Activated naive CD8-positive, alpha-beta T cell treated with anti-CD3 and anti-CD28 coated beads for 36 hours (primary cell): ENCODE measurements around the gene RNF213. TPM values are rescaled to one million over a fixed set of nuclear protein-coding genes. Genes with fewer than 3 reads are reported as not detected.

Source experiments
- DNase-seq: peaks from one replicate; pipeline ENCODE4 v3.0.0; 2021
- H3K27ac Mint-ChIP-seq: one replicate; pipeline ENCODE4 v1.8.0; 2022; ENCODE audit warnings: mild to moderate bottlenecking, moderate library complexity, mixed read lengths
- H3K27me3 Mint-ChIP-seq: one replicate; pipeline ENCODE4 v1.8.0; 2022; ENCODE audit warnings: mild to moderate bottlenecking, mixed read lengths
- H3K36me3 Mint-ChIP-seq: one replicate; pipeline ENCODE4 v1.8.0; 2021; ENCODE audit warnings: mild to moderate bottlenecking, mixed read lengths
- H3K4me1 Mint-ChIP-seq: one replicate; pipeline ENCODE4 v1.8.0; 2021; ENCODE audit warnings: mixed read lengths
- H3K4me3 Mint-ChIP-seq: one replicate; pipeline ENCODE4 v1.8.0; 2022; ENCODE audit warnings: mild to moderate bottlenecking, moderate library complexity, mixed read lengths
- H3K9me3 Mint-ChIP-seq: one replicate; pipeline ENCODE4 v1.8.0; 2022; ENCODE audit warnings: mixed read lengths
- total RNA-seq, 2 experiments: library from RNA; stranded (reverse); gene quantifications; one replicate each; pipeline ENCODE4 v1.2.3, GENCODE V29; 2021

RNF213 gene
- total RNA-seq, 2 experiments from 2014 or later: 109 TPM

- Mint-ChIP-seq H3K4me3 (no peak overlapping the region), H3K27me3 (no peaks in the 10 kb centered on the region), H3K4me1 (peaks cover 7% of the 10 kb centered on the region), H3K36me3 (no peaks in the 10 kb centered on the region), H3K27ac (no peak overlapping the region), H3K9me3 (no peaks in the 10 kb centered on the region)
- no peak for DNase-seq
Measured at GRCh38 chr17:80430446-80431245, 170.0 kb downstream of the RNF213 start.

GRCh38 chr17:80431246-80432195 is 170.9 kb downstream of the RNF213 start:
- no peak for DNase-seq
- no peak overlapping the region for H3K4me3 Mint-ChIP-seq
- H3K4me1 Mint-ChIP-seq: peaks cover 4% of the 10 kb centered on the region
- no peaks in the 10 kb centered on the region for H3K36me3 Mint-ChIP-seq
- no peaks in the 10 kb centered on the region for H3K9me3 Mint-ChIP-seq
- H3K27ac Mint-ChIP-seq: no peak overlapping the region
- H3K27me3 Mint-ChIP-seq: no peaks in the 10 kb centered on the region

- no peaks in the 10 kb centered on the region for H3K27me3 Mint-ChIP-seq
- DNase-seq: no peak
- H3K4me1 Mint-ChIP-seq: no peaks in the 10 kb centered on the region
- no peaks in the 10 kb centered on the region for H3K36me3 Mint-ChIP-seq
- H3K4me3 Mint-ChIP-seq: no peak overlapping the region
- H3K27ac Mint-ChIP-seq: no peak overlapping the region
- H3K9me3 Mint-ChIP-seq: no peaks in the 10 kb centered on the region
Measured at GRCh38 chr17:80432350-80432955, 171.8 kb downstream of the RNF213 start.

- no peaks in the 10 kb centered on the region for H3K4me1 Mint-ChIP-seq
- no peak overlapping the region for H3K27ac Mint-ChIP-seq
- no peaks in the 10 kb centered on the region for H3K9me3 Mint-ChIP-seq
- no peaks in the 10 kb centered on the region for H3K27me3 Mint-ChIP-seq
- H3K36me3 Mint-ChIP-seq: no peaks in the 10 kb centered on the region
- DNase-seq: no peak
- H3K4me3 Mint-ChIP-seq: no peak overlapping the region
Measured at GRCh38 chr17:80432961-80433550, 172.4 kb downstream of the RNF213 start.

GRCh38 chr17:80433916-80434666 is 173.4 kb downstream of the RNF213 start:
- H3K27ac Mint-ChIP-seq: no peak overlapping the region

GRCh38 chr17:80437532-80437931 is 176.9 kb downstream of the RNF213 start:
- Mint-ChIP-seq H3K27ac (no peak overlapping the region), H3K4me1 (no peaks in the 10 kb centered on the region), H3K27me3 (peaks cover 2% of the 10 kb centered on the region), H3K9me3 (no peaks in the 10 kb centered on the region), H3K36me3 (no peaks in the 10 kb centered on the region), H3K4me3 (no peak overlapping the region)
- DNase-seq: no peak

More at GRCh38 chr17:80433916-80434666, 173.4 kb downstream of the RNF213 start:
- Mint-ChIP-seq H3K4me3 (no peak overlapping the region), H3K9me3 (no peaks in the 10 kb centered on the region), H3K36me3 (no peaks in the 10 kb centered on the region), H3K27me3 (no peaks in the 10 kb centered on the region), H3K4me1 (no peaks in the 10 kb centered on the region)
- no peak for DNase-seq

- no peaks in the 10 kb centered on the region for H3K9me3 Mint-ChIP-seq
- no peaks in the 10 kb centered on the region for H3K4me1 Mint-ChIP-seq
- H3K36me3 Mint-ChIP-seq: no peaks in the 10 kb centered on the region
- no peak for DNase-seq
- H3K4me3 Mint-ChIP-seq: no peak overlapping the region
- no peak overlapping the region for H3K27ac Mint-ChIP-seq
- peaks cover 11% of the 10 kb centered on the region for H3K27me3 Mint-ChIP-seq
Measured at GRCh38 chr17:80438806-80439205, 178.2 kb downstream of the RNF213 start.

- no peaks in the 10 kb centered on the region for H3K9me3 Mint-ChIP-seq
- H3K4me1 Mint-ChIP-seq: no peaks in the 10 kb centered on the region
- DNase-seq: no peak
- no peaks in the 10 kb centered on the region for H3K36me3 Mint-ChIP-seq
- H3K27me3 Mint-ChIP-seq: peaks cover 11% of the 10 kb centered on the region
- H3K4me3 Mint-ChIP-seq: no peak overlapping the region
- no peak overlapping the region for H3K27ac Mint-ChIP-seq
Measured at GRCh38 chr17:80439499-80439898, 178.8 kb downstream of the RNF213 start.

- H3K27me3 Mint-ChIP-seq: peaks cover 11% of the 10 kb centered on the region
- H3K4me3 Mint-ChIP-seq: no peak overlapping the region
- H3K4me1 Mint-ChIP-seq: no peaks in the 10 kb centered on the region
- H3K9me3 Mint-ChIP-seq: no peaks in the 10 kb centered on the region
- H3K27ac Mint-ChIP-seq: no peak overlapping the region
- no peaks in the 10 kb centered on the region for H3K36me3 Mint-ChIP-seq
- DNase-seq: peak; percentile 57
Measured at GRCh38 chr17:80441133-80441578, 180.5 kb downstream of the RNF213 start.

- H3K4me3 Mint-ChIP-seq: no peak overlapping the region
- H3K9me3 Mint-ChIP-seq: no peaks in the 10 kb centered on the region
- no peak for DNase-seq
- H3K4me1 Mint-ChIP-seq: no peaks in the 10 kb centered on the region
- no peak overlapping the region for H3K27ac Mint-ChIP-seq
- H3K36me3 Mint-ChIP-seq: no peaks in the 10 kb centered on the region
- H3K27me3 Mint-ChIP-seq: peaks cover 11% of the 10 kb centered on the region
Measured at GRCh38 chr17:80441598-80442322, 181.1 kb downstream of the RNF213 start.

- Mint-ChIP-seq H3K4me3 (no peak overlapping the region), H3K4me1 (no peaks in the 10 kb centered on the region), H3K36me3 (no peaks in the 10 kb centered on the region), H3K27ac (no peak overlapping the region), H3K27me3 (peaks cover 11% of the 10 kb centered on the region), H3K9me3 (no peaks in the 10 kb centered on the region)
- no peak for DNase-seq
Measured at GRCh38 chr17:80442323-80442659, 181.6 kb downstream of the RNF213 start.

- no peak for DNase-seq
- Mint-ChIP-seq H3K4me3 (no peak overlapping the region), H3K9me3 (no peaks in the 10 kb centered on the region), H3K4me1 (no peaks in the 10 kb centered on the region), H3K27ac (no peak overlapping the region), H3K36me3 (no peaks in the 10 kb centered on the region), H3K27me3 (peaks cover 11% of the 10 kb centered on the region)
Measured at GRCh38 chr17:80442764-80443163, 182.1 kb downstream of the RNF213 start.

- Mint-ChIP-seq H3K36me3 (no peaks in the 10 kb centered on the region), H3K4me3 (no peak overlapping the region), H3K9me3 (no peaks in the 10 kb centered on the region)
Measured at GRCh38 chr17:80443498-80443897, 182.8 kb downstream of the RNF213 start.

More at GRCh38 chr17:80443498-80443897, 182.8 kb downstream of the RNF213 start:
- H3K4me1 Mint-ChIP-seq: no peaks in the 10 kb centered on the region
- peaks cover 11% of the 10 kb centered on the region for H3K27me3 Mint-ChIP-seq
- no peak overlapping the region for H3K27ac Mint-ChIP-seq
- no peak for DNase-seq
